ENCODE results near the gene NF1.

Gene NF1

DNA sequence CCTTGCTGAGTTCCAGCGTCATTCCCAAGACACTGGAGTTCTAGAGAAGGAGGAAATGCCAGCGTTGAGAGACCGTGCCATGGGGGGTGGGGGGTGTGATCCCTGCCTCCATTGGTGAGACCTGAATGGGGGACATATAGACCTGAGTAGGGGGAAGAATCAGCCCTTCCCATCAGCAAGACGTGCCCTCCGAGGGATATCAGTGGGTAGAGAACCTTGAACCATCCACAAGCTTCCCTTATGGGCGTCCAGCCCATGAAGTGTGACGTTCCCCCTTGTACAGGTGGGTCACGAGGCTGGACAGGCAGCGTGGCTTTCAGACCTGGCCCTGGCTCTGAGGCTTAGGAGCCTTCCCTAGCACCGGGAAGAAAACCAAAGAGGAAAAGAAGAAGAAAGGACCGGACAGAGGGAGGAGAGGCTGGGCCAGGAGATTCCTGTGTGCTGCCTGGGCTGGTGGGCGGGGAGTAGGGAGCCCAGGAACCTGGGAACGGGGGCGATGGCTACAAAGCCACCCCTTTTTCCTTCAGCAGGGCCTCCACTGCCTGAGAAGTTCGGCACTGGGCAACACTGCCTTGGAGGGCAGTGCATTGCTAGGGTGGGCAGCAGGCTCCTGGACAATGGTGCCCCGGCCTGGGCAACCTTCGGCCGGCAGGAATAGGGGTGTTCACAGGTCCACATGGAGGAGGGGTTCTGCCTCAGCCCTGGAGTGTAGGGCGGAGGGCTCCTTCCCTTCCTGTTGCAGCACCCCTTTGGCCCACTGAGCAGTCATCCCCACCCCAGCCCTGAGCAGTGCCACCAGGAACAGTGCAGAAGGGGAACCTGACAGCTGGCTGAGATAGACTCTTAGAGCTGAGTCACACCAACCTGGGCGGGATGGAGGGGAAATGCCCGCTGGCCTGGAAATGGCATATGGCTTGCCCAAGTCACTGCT, 303.9 kb downstream of the NF1 start:
- in situ Hi-C loops (cut with MboI; ENCODE audit: low pct_unique_long_range_greater_than_20kb, low sequenced_read_pairs) = no loop called here
- DNase-seq = no peak

DNA sequence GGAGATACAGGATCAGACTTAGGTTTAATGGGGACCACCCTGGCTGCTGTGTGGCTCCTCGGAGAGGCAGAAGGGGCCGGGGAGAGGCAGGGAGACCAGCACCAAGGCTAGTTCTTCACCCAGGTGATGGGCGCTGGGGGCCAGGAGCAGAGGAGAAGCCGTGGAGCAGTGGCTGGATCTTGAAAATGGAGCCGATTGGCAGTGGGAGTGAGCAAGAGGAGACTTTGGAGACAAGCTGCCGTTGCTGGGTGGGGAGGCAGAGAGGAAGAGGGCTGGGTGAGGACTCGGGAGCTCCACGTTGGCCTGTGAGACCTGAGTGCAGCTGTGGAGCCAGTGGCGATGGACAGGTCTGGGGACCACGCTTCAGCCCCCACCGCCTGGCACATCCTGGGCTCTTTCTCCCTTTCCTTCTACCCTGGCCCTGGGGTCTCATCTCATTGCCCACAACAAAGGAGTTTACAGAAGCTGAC, 305.7 kb downstream of the NF1 start:
- DNase-seq = no peak
- in situ Hi-C loops (cut with MboI; ENCODE audit: low pct_unique_long_range_greater_than_20kb, low sequenced_read_pairs) = no loop called here

DNA sequence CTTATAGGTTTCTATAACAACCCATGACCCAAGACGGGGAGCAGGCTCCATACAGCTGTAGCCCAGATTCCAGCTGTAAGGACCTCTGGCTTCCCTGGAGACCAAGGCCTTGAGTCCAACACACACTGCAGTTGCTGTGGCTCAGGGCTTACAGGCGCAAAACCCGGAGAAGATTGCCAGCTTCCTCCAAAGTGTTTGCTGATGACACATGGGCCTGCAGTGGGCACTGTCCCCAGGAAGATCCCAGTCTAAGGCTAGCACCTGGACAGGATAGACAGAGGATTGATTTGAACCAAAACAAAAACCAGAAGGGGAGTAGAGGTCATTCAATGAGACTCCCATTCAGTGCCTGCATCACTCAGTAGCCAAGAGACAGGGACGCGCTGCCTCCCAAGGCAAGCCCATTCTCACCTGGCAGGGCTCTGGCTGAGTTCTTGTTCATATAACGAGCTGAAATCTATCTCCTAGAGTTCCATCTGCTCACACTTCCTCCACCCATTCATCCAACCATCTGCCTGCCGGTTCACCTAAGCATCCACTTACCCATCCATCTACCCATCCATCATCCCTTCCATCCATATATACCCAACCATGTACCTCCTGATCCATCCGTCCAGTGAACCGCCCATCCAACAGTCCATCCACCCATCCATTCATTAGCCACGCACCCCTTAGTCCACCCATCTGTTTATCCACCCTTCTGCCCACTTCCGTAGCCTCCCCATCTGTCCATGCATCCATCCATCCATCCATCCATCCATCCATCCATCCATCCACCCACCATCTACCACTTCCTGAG, 306.9 kb downstream of the NF1 start:
- in situ Hi-C loops (cut with MboI; ENCODE audit: low pct_unique_long_range_greater_than_20kb, low sequenced_read_pairs) = no loop called here
- DNase-seq = no peak

DNA sequence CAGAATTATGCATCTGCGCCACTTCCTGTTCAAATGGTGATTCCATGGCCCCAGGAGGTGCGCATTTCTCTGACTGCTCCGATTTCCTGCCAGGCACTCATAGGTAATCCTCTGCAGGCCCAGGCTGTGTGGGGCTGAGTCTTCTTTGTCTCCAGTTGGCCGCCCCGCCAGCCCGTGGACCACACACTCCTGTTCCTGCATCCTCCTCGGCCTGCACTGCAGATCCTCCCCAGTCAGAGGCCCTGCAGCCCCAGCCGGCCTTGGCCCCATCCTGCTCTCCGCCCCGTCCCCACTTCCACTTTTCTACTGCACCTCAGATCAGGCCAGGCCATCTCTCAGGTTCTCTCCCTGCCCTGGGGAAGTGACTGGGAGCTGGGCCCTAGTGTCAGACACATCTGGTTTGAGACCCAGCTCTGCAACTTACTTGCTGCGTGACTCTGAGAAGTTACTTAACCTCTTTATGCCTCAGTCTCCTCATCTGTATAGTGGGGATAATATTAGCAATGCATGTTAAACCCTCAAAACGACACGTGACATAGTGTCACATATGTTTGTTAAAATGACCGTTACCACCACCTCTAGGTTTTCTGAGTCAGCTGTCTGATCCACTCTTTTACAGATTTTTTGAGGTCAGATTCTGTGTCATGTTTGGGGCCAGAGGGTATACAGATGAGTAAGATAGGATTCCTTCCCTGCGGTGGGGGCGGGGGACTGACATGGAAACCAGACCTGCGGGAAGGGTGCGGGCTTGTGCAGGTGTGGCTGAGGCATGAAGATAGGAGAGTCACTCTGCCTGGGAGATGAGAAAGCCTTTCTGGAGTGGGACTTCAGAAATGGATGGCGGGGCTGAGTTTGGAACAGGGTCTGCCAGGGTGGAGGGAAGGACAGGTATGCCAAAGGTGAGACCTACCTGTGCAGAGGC, 309.5 kb downstream of the NF1 start:
- DNase-seq = peak; percentile 48
- in situ Hi-C loops (cut with MboI; ENCODE audit: low pct_unique_long_range_greater_than_20kb, low sequenced_read_pairs) = no loop called here

DNA sequence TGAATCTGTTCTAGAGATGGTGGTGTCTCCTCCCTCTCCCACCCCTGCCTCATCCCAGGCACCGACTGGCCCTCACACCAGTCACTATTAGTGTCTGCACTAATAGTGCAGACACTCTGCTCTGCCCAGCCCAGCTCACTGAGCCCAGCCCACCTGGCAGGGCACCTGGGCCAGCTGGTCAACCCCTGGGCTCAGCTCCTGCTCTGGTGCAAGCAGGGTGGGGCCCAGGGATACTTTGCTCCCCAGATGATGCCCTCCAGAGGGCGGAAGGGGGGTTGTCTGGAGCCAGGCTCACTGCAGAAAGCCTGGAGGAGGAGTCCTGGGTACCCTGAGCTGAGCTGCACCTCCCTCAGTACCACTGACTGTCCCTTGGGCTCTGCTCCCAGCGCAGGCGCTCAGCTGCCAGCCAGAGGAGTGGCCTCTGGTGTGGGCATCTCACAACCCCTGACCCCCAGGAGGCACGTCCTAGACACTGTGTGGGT, 311.2 kb downstream of the NF1 start:
- in situ Hi-C loops (cut with MboI; ENCODE audit: low pct_unique_long_range_greater_than_20kb, low sequenced_read_pairs) = no loop called here
- no peak for DNase-seq

DNA sequence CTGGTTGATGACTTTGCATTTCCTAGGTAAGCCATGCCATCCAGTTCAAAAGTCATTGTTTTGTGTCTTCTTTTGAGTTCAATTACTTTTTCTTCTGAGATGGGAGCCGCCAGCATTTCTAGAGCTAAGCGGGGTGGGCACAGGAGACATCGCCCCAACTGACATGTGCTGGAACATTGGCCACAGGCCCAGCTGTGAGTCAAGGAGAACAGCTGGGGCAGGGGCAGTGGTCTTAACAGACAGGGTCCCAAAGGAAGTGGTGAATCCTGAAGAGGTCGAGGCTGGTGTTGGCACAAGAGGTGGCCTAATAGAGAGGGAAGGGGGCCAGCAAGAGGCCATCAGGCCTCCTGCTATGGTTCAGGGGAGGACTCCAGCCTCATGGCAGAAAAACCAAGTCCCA, 313.8 kb downstream of the NF1 start:
- in situ Hi-C loops (cut with MboI; ENCODE audit: low pct_unique_long_range_greater_than_20kb, low sequenced_read_pairs) = no loop called here
- no peak for DNase-seq

DNA sequence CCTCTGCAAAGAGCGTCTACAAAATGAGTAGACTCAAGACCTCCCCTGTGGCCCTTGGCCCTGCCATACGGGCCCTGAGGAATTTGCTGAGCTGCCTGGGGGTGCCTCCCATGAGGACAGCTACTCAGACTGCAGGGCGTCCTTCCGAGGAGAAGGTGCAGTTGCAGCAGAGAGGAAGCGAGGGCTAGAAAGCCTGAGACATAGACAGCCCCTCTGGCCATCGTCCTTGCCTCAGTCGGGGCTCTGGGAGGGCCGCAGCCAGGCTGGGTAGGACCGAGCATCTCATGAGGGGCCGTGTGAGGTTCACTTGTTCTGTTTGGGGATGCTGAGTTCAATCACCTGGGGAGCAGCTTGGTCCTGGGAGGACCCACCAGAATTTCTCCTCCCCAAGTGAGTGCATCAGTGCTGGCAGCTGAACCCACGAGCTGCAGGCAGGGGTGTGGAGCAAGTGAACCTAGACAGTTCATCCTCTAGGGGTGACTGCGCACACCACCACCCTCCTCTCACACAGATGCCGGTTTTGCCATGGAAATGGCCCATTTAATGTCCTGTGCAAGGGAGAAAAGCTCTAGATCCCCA, 317.0 kb downstream of the NF1 start:
- no peak for DNase-seq
- in situ Hi-C loops (cut with MboI; ENCODE audit: low pct_unique_long_range_greater_than_20kb, low sequenced_read_pairs) = no loop called here

DNA sequence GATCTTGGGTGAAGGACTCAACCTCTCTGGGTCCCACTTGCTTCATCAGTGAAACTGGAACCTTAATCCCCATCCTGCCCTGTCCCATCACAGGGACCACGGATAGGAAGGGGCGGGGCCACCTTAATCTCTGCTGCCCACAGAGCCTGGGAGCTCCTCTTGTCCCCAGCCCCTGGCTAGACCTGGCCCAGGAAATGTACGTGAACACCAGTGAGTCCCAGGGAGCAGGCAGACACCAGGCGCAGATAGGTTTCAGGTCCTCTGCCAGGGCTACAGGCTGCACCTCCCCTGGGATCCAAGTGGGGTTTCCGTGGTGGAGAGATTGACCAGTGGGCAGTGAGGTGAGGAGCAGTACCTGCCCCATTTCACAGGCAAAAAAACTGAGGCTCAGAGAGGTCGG, 317.7 kb downstream of the NF1 start:
- no peak for DNase-seq
- in situ Hi-C loops (cut with MboI; ENCODE audit: low pct_unique_long_range_greater_than_20kb, low sequenced_read_pairs) = no loop called here

DNA sequence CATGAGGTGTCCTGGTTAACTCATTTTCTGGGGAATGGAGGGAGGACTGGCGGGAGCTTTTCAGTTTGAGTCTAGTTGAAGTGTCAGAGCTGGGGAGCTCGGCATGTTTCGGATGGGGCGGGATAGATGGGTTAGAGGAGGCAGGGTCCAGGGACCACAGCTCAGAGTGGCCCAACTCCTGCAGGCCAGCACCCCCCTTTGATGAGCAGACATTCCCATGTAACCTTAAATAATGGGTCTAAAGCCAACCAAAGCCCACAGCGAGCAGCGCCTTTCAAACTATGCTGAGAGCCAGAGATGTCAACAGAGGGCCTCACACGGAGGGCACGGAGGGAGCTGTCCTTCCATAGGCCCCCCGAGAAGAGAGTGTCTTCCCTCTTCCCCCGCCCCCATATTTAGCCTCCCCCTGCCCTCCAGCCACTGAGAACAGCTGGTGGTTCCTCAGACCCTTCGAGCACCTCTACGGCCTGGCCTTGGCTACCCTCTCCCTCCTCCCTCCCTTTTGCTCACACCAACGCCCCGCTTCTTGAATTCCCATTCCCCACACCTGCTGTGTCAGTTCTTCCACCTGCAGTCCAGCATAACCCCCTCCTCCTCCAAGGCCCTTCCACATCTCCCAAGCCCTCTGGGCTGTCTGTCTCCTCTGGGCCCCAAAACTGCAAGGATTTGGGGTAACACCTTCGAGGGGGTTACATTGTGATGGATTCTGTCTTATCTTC, 318.5 kb downstream of the NF1 start:
- no peak for DNase-seq
- in situ Hi-C loops (cut with MboI; ENCODE audit: low pct_unique_long_range_greater_than_20kb, low sequenced_read_pairs) = no loop called here

DNA sequence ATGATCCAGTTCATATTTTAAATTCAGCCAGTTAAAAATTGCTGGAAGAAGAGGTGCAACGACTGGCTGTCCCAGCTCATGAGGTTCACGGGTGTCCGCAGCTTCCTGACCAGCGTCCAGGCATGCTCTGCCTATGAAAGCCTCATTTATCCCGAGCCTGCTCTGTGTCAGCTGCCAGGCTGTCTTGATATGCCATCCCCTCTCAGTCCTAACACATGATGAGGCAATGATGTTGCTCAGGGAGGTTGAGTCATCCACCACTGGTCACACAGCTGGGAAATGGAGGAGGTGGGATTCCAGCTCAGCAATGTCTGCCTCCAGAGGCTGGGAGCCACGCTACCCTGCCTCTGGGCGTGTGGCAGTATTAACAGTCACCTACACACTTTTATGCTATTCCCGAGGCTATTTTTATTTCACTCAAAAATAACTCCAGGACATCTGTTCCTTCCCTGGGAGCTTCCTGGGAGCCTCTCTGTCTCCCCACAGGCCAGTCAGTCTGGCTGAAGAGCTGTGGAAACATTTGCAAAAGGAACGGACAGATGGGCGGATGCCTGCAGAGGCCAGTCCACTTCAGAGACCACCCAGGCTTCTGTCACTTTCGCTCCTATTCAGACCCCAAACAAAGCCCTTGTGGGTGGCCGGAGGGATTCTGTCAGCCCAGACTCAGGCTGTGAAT, 319.2 kb downstream of the NF1 start:
- DNase-seq = no peak
- in situ Hi-C loops (cut with MboI; ENCODE audit: low pct_unique_long_range_greater_than_20kb, low sequenced_read_pairs) = no loop called here

DNA sequence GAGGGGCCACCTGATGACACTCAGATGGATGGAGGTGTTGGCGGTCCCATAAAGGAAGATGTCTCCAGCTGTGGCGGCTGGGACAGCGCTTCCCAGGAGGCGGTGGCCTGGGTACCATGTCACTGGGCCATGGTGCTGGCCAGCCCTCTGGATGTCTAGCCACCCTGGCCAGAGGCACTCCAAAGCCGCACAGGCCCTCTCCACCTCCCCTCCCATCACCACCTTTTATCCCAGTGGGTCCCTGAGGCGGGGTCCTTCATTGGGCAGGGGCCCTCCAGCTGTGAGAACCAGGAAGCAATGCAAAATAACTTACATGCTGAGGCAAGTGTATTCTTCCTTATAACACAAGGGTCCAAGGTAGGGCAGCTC, 319.8 kb downstream of the NF1 start:
- no peak for DNase-seq
- in situ Hi-C loops (cut with MboI; ENCODE audit: low pct_unique_long_range_greater_than_20kb, low sequenced_read_pairs) = no loop called here

DNA sequence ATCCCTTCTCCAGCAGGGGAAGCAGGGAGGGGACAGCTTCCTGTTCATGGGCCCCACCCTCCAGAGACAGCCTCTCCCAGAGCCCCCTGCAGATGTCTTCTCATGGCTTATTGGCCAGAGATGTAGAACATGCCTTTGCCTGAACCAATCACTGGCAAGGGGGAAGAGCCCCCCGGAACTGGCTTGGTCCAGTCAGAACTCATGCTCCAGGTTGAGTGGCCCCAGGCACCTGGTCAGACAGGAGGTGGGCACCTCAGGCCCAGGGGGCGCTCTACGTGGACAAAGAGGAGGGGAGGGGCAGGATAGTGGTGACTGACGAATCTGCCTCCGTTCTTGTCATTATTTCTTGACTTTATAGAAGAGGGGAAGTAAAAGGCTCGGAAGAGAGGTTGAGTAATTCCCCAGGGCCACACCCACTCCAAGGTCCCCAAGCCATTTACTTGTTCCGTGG, 320.3 kb downstream of the NF1 start:
- in situ Hi-C loops (cut with MboI; ENCODE audit: low pct_unique_long_range_greater_than_20kb, low sequenced_read_pairs) = no loop called here
- DNase-seq = peak; percentile 69

DNA sequence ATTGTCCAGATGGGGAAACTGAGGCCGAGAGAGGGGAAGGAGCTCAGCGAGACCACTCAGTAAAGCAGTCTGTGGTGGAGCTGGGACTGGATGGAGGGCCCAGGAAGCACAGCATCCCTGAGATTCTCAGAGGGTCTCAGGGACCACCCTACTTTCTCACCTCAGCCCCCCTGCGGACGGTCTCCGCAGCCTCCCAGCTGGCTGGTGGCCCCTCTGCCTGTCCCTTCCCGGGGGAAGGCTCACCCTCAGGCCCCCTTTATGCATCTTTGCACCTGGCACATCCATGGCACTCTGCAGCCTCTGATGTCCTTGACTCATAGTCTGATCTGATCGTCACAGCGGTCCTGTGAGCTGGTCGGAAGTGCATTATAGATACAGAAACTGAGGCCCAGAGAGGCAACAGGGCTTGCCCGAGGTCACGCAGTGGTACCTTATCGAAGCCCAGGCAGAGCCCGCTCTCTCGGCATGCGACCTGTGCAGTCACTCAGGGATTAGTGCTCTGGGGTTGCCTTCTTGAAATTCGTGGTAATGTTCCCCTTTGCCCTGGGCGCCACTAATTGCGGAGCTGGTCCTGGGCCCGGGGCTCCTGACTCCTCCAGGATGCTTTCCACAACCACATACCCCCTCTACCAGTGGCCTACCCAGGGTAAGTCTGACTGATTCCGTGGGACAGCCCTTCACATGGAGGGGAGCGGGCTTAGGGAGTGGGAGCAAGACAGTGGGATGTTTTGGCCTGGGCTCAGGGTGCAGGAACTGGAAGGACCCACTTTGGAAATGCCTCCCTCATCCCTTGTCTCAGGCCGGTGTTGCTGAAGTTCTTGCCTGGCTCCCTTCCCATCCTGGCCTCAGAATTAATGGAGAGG, 321.1 kb downstream of the NF1 start:
- DNase-seq = no peak

DNA sequence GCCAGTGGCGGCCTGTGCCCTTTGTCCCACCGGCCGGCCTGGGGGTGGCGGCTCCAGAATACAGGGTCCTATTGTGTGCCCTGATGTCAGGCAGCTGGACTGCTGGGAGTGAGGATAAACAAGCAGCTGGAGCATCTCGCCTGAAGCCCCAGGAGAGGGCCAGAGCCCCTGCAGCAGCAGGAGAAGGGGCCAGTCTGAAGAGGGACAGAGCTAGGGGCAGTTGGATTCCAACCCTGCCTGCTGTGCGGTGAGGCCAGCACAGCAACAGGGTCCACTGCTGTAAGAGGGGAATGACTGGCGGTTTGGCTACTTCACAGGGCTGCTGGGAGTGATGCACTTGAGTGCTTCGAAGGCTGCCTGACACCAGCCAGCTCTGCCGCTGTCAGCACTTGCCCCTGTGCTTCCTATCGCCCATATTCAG, 321.7 kb downstream of the NF1 start:
- in situ Hi-C loops (cut with MboI; ENCODE audit: low pct_unique_long_range_greater_than_20kb, low sequenced_read_pairs) = no loop called here

More for the DNA sequence above, 321.1 kb downstream of the NF1 start:
- in situ Hi-C loops (cut with MboI; ENCODE audit: low pct_unique_long_range_greater_than_20kb, low sequenced_read_pairs) = no loop called here

DNA sequence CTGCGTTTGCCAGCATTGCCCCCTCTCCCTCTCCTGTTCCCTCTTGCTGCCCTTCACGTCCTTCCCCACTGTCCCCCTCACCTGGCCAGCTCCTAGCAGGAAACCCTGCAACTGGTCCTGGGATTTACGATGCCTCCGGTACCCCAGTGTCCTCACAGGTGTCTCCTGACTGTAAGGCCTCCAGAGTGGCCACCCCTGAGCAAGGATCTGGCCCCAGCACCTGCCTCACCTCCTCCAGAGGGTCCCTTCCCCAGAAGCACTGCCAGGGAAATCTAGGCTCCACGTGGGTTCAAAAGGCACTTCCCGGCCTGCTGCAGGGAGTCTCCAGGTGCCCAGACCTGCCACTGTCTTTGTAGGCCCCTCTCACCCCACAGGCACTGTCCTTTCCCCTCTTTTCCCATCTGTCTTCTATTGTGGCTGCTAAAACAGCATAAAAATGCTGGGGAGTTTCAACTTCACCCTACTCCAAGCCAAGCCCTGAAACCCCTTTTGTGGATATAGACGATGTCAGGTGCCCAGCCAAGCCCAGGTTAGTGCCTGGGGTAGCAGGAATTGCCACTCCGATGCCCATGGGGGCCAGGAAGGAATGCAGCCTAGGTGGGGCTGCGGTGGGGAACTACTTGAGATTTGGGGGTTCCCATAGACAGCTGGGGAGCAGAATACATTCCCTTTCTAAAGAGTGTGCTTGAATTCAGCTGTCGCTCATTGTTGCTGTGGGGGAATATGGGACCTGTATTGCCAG, 322.4 kb downstream of the NF1 start:
- in situ Hi-C loops (cut with MboI; ENCODE audit: low pct_unique_long_range_greater_than_20kb, low sequenced_read_pairs) = no loop called here
- no peak for DNase-seq

More for the DNA sequence above, 321.7 kb downstream of the NF1 start:
- no peak for DNase-seq

DNA sequence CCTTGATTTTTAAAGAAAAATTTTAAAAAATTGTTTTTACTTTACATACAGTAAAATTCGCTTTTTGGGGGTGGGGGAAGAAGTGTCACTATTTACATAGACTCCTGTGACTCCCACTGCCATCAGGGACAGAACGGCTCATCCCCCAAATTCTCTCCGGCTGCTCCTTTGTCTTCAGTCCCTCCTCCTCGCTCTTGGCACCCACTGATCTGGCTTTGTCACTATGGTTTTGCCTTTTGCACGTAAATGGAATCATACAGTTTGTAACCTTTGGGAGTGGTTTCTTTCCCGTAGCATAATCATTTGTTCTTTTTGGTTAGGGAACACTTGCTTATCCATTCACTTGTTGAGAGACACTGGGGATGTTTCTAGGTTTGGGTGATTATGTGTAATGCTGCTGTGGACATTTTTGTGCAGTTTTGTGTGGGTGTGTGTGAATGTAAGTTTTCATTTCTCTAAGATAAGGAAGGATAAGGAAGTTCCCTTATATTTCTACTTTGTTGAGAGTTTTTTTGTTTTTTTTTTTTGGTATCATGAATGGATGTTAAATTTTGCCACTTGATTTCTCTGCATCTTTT, 324.1 kb downstream of the NF1 start:
- in situ Hi-C loops (cut with MboI; ENCODE audit: low pct_unique_long_range_greater_than_20kb, low sequenced_read_pairs) = no loop called here
- DNase-seq = no peak

Measured in KBM-7 (cell line).